Measurements from ENCODE around the gene RIOK3. TPM values are rescaled to one million over a fixed set of nuclear protein-coding genes. Genes with fewer than 3 reads are reported as not detected.

The RIOK3 gene
- total and polyA plus RNA-seq, 10 of the 15 experiments (the other 5 are each of a cell fraction or from before 2014, with no cell fraction given) = 18.0 to 87.5 (median 53.8) TPM

DNA sequence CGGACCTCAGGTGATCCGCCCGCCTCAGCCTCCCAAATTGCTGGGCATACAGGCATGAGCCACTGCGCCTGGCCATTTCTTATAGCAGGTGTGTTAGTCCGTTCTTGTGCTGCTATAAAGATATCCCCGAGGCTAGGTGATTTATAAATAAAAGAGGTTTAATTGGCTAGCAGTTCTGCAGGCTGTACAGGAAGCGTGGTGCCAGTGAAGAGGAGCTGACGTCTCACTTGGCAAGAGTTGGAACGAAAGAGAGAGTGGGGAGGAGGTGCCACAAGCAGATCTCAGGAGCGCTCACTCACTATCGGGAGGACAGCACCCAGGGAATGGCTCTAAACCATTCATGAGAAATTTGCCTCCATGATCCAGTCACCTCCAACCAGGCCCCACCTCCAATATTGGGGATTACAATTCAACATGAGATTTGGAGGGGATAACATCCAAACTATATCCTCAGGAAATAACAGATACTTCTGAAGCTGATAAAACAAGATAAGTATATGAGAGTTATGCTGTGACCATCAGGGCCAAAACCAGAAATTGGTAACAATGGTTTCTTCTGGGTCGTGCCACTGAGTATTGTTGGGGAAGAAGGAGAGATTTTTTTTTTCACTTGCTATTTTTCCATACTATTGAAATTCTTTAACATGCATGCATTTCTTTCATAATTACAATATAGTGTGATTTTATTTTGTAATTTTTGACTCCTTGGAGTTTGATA is 42.8 kb downstream of the RIOK3 start:
- FAIRE-seq = no peak
- Histone ChIP-seq H3K27me3 (replicated peaks in 1 of 2; ENCODE audit: control insufficient read depth in 2 of 2, insufficient read depth in 2 of 2, low read length in 1 of 2) (no peaks in the 10 kb centered on the region), H3K9ac (ENCODE audit: control insufficient read depth, insufficient read depth, low read length) (no peak overlapping the region), H4K20me1 (ENCODE audit: control insufficient read depth, insufficient read depth) (no peaks in the 10 kb centered on the region), H3K4me1 (ENCODE audit: control insufficient read depth, insufficient read depth, low read length) (peaks cover 20% of the 10 kb centered on the region), H3K4me2 (ENCODE audit: control insufficient read depth, insufficient read depth) (no peak overlapping the region), H2AFZ (ENCODE audit: control insufficient read depth, low read depth, low read length) (no peak overlapping the region; the same call in 1 of the 2 replicates), H3K9me3 (replicated peaks; ENCODE audit: control insufficient read depth, insufficient read depth, low read length) (no peaks in the 10 kb centered on the region), H3K27ac (ENCODE audit: control insufficient read depth, insufficient read depth) (no peak overlapping the region), H3K36me3 (ENCODE audit: control insufficient read depth in 2 of 2, insufficient read depth in 2 of 2, low read length in 1 of 2) (no peaks in the 10 kb centered on the region), H3K79me2 (ENCODE audit: control insufficient read depth, insufficient read depth, low read length) (no peaks in the 10 kb centered on the region), H3K4me3 (no peak overlapping the region)
- ATAC-seq = no peak
- in situ Hi-C loops (cut with MboI) (no loop called here), intact Hi-C loops (cut with micrococcal nuclease; ENCODE audit: unreplicated experiment) (loop anchor here (5.0 kb wide), 2 partner anchors 206 to 316 kb away; no protein-coding TSS in a partner anchor)
- ChIA-PET CTCF (interaction anchor here (0.8 to 5.1 kb wide), 9 partner anchors 7 to 123 kb away, joined by 3 to 72 read pairs (median 4); no protein-coding TSS in a partner anchor), SMC1A (ENCODE audit: uncharacterized antibody, unreplicated experiment) (interaction anchor here (0.6 to 1.4 kb wide), 6 partner anchors 8 to 116 kb away, joined by 3 to 12 read pairs (median 3); no protein-coding TSS in a partner anchor), RAD21 (ENCODE audit: unreplicated experiment) (interaction anchor here (1.1 to 1.8 kb wide), 3 partner anchors 8 to 207 kb away, joined by 3 to 7 read pairs (median 3); no protein-coding TSS in a partner anchor), POLR2A (interaction anchor here (0.6 to 1.5 kb wide), 2 partner anchors 9 to 20 kb away, joined by 4 to 6 read pairs; no protein-coding TSS in a partner anchor)
- WGBS (ENCODE audit: insufficient coverage, insufficient replicate concordance, low lambda C conversion rate, missing lambda C conversion rate) = 54% methylated on average over 12 of the region's 12 CpGs
- TF ChIP-seq, protein P1, sequence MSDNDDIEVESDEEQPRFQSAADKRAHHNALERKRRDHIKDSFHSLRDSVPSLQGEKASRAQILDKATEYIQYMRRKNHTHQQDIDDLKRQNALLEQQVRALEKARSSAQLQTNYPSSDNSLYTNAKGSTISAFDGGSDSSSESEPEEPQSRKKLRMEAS (IDR thresholded peaks at IDR 0.05; ENCODE audit: low read depth, low read length) = no peak
- DNase-seq (ENCODE audit: low read depth, low spot score) = no peak
- BruUV-seq (replicated peaks) = no TSS peak

DNA sequence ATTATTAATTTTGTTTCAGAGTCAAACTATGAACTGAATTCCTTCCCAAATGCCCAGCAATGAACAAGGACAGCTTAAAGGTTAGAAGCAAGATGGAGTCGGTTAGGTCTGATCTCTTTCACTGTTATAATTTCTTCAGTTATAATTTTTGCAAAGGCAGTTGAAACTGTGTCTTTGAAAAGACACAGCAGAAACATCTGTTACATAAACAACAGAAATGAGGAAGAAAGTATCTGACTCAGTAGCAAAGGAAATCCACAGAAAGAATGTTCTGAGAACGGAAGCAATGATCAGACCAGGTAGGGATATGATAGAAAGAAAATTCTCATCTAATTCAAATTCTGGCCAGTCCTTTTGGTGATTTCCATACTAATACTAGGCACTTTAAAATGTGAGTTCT is 45.0 kb downstream of the RIOK3 start:
- in situ Hi-C loops (cut with MboI) (no loop called here), intact Hi-C loops (cut with micrococcal nuclease; ENCODE audit: unreplicated experiment) (loop anchor here (5.0 kb wide), 2 partner anchors 204 to 314 kb away; no protein-coding TSS in a partner anchor)
- SMC1A ChIA-PET (ENCODE audit: uncharacterized antibody, unreplicated experiment) = interaction anchor here (0.6 to 2.7 kb wide), 21 partner anchors 10 to 701 kb away, joined by 3 to 28 read pairs (median 4); no protein-coding TSS in a partner anchor
- CTCF ChIA-PET = interaction anchor here (0.5 to 5.1 kb wide), 44 partner anchors 8 to 699 kb away, joined by 3 to 72 read pairs (median 5); partner anchors contain the start of genes NPC1 and RIOK3
- no peak for ATAC-seq
- H2AFZ ChIP-seq (ENCODE audit: control insufficient read depth, low read depth, low read length) = peak overlapping the region; percentile 47; the same call in 1 of the 2 replicates
- no TSS peak for BruUV-seq (replicated peaks)
- WGBS (ENCODE audit: insufficient coverage, insufficient replicate concordance, low lambda C conversion rate, missing lambda C conversion rate) = 25% methylated on average over 2 of the region's 2 CpGs
- peak overlapping the region; percentile 25; the same call in 1 of the 2 replicates for H3K4me2 ChIP-seq (ENCODE audit: control insufficient read depth, insufficient read depth)
- POLR2A ChIA-PET = interaction anchor here (1.0 to 3.0 kb wide), 6 partner anchors 10 to 139 kb away, joined by 3 to 14 read pairs (median 7); partner anchors contain the start of gene RIOK3
- no peaks in the 10 kb centered on the region for H4K20me1 ChIP-seq (ENCODE audit: control insufficient read depth, insufficient read depth)
- H3K4me1 ChIP-seq (ENCODE audit: control insufficient read depth, insufficient read depth, low read length) = peaks cover 23% of the 10 kb centered on the region
- H3K36me3 ChIP-seq (ENCODE audit: control insufficient read depth in 2 of 2, insufficient read depth in 2 of 2, low read length in 1 of 2) = no peaks in the 10 kb centered on the region
- RAD21 ChIA-PET (ENCODE audit: unreplicated experiment) = interaction anchor here (0.6 to 1.9 kb wide), 14 partner anchors 10 to 316 kb away, joined by 3 to 22 read pairs (median 5); no protein-coding TSS in a partner anchor
- no peak for FAIRE-seq
- no peak overlapping the region for H3K9ac ChIP-seq (ENCODE audit: control insufficient read depth, insufficient read depth, low read length)
- H3K79me2 ChIP-seq (ENCODE audit: control insufficient read depth, insufficient read depth, low read length) = no peaks in the 10 kb centered on the region
- no peak for DNase-seq (ENCODE audit: low read depth, low spot score)
- TF ChIP-seq, protein P2, sequence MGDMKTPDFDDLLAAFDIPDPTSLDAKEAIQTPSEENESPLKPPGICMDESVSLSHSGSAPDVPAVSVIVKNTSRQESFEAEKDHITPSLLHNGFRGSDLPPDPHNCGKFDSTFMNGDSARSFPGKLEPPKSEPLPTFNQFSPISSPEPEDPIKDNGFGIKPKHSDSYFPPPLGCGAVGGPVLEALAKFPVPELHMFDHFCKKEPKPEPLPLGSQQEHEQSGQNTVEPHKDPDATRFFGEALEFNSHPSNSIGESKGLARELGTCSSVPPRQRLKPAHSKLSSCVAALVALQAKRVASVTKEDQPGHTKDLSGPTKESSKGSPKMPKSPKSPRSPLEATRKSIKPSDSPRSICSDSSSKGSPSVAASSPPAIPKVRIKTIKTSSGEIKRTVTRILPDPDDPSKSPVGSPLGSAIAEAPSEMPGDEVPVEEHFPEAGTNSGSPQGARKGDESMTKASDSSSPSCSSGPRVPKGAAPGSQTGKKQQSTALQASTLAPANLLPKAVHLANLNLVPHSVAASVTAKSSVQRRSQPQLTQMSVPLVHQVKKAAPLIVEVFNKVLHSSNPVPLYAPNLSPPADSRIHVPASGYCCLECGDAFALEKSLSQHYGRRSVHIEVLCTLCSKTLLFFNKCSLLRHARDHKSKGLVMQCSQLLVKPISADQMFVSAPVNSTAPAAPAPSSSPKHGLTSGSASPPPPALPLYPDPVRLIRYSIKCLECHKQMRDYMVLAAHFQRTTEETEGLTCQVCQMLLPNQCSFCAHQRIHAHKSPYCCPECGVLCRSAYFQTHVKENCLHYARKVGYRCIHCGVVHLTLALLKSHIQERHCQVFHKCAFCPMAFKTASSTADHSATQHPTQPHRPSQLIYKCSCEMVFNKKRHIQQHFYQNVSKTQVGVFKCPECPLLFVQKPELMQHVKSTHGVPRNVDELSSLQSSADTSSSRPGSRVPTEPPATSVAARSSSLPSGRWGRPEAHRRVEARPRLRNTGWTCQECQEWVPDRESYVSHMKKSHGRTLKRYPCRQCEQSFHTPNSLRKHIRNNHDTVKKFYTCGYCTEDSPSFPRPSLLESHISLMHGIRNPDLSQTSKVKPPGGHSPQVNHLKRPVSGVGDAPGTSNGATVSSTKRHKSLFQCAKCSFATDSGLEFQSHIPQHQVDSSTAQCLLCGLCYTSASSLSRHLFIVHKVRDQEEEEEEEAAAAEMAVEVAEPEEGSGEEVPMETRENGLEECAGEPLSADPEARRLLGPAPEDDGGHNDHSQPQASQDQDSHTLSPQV (IDR thresholded peaks at IDR 0.05) = peak; percentile 74; the same call in 1 of the 2 replicates
- TF ChIP-seq STAT3 (IDR thresholded peaks at IDR 0.05; ENCODE audit: low read depth, low read length) = no peak
- TF ChIP-seq, protein P3, sequence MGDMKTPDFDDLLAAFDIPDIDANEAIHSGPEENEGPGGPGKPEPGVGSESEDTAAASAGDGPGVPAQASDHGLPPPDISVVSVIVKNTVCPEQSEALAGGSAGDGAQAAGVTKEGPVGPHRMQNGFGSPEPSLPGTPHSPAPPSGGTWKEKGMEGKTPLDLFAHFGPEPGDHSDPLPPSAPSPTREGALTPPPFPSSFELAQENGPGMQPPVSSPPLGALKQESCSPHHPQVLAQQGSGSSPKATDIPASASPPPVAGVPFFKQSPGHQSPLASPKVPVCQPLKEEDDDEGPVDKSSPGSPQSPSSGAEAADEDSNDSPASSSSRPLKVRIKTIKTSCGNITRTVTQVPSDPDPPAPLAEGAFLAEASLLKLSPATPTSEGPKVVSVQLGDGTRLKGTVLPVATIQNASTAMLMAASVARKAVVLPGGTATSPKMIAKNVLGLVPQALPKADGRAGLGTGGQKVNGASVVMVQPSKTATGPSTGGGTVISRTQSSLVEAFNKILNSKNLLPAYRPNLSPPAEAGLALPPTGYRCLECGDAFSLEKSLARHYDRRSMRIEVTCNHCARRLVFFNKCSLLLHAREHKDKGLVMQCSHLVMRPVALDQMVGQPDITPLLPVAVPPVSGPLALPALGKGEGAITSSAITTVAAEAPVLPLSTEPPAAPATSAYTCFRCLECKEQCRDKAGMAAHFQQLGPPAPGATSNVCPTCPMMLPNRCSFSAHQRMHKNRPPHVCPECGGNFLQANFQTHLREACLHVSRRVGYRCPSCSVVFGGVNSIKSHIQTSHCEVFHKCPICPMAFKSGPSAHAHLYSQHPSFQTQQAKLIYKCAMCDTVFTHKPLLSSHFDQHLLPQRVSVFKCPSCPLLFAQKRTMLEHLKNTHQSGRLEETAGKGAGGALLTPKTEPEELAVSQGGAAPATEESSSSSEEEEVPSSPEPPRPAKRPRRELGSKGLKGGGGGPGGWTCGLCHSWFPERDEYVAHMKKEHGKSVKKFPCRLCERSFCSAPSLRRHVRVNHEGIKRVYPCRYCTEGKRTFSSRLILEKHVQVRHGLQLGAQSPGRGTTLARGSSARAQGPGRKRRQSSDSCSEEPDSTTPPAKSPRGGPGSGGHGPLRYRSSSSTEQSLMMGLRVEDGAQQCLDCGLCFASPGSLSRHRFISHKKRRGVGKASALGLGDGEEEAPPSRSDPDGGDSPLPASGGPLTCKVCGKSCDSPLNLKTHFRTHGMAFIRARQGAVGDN (IDR thresholded peaks at IDR 0.05) = 0 out of 2 replicates have a peak, but pooled peaks have one; percentile 28
- H3K27ac ChIP-seq (ENCODE audit: control insufficient read depth, insufficient read depth) = no peak overlapping the region
- H3K27me3 ChIP-seq (replicated peaks in 1 of 2; ENCODE audit: control insufficient read depth in 2 of 2, insufficient read depth in 2 of 2, low read length in 1 of 2) = no peaks in the 10 kb centered on the region
- no peaks in the 10 kb centered on the region for H3K9me3 ChIP-seq (replicated peaks; ENCODE audit: control insufficient read depth, insufficient read depth, low read length)
- H3K4me3 ChIP-seq = no peak overlapping the region

Data from GM12878 (cell line).